ENCODE measurements around the gene KLK7.

KLK7 gene

GRCh38 chr19:50963381-50963780 lies 20.3 kb downstream of the KLK7 start:
- no peak overlapping the region for H3K4me3 ChIP-seq (ENCODE audit: insufficient read depth, low read length, poor library complexity, severe bottlenecking)
- H4K20me1 ChIP-seq (ENCODE audit: low read depth, low read length): no peaks in the 10 kb centered on the region
- H3K9me2 ChIP-seq (replicated peaks; ENCODE audit: insufficient read depth, low read length): no peaks in the 10 kb centered on the region
- no peaks in the 10 kb centered on the region for H3K9me3 ChIP-seq (ENCODE audit: insufficient read depth, low read length)
- no peak overlapping the region for H2AFZ ChIP-seq (ENCODE audit: low read depth, low read length, severe bottlenecking)
- no peak overlapping the region for H3K27ac ChIP-seq (ENCODE audit: low read depth, low read length)
- H3K79me2 ChIP-seq (ENCODE audit: insufficient read depth, low read length): no peaks in the 10 kb centered on the region
- no peak overlapping the region for H3K9ac ChIP-seq (ENCODE audit: low read length)
- no peaks in the 10 kb centered on the region for H3K36me3 ChIP-seq (ENCODE audit: low read length)
- no peak for TF ChIP-seq EZH2phosphoT487 (conservative IDR thresholded peaks at IDR 0.05; ENCODE audit: low read length)
- no peak for TF ChIP-seq CTCF (IDR thresholded peaks at IDR 0.05; ENCODE audit: insufficient read depth, low read length, poor library complexity, severe bottlenecking)
- H3K4me2 ChIP-seq (ENCODE audit: low read depth, low read length, poor library complexity, severe bottlenecking): no peak overlapping the region
- no peaks in the 10 kb centered on the region for H3K27me3 ChIP-seq (ENCODE audit: low read length)
- no peaks in the 10 kb centered on the region for H3F3A ChIP-seq (ENCODE audit: insufficient read depth)

- TF ChIP-seq CTCF (IDR thresholded peaks at IDR 0.05; ENCODE audit: insufficient read depth, low read length, poor library complexity, severe bottlenecking): no peak
- TF ChIP-seq EZH2phosphoT487 (conservative IDR thresholded peaks at IDR 0.05; ENCODE audit: low read length): no peak
- Histone ChIP-seq H4K20me1 (ENCODE audit: low read depth, low read length) (no peaks in the 10 kb centered on the region), H3K9me3 (ENCODE audit: insufficient read depth, low read length) (no peaks in the 10 kb centered on the region)
These were observed 21.5 kb downstream of the KLK7 start for GRCh38 chr19:50962245-50962644.

GRCh38 chr19:50959731-50960500 lies 23.8 kb downstream of the KLK7 start:
- no peaks in the 10 kb centered on the region for H3K27me3 ChIP-seq (ENCODE audit: low read length)
- no peak overlapping the region for H3K4me3 ChIP-seq (ENCODE audit: insufficient read depth, low read length, poor library complexity, severe bottlenecking)
- H3K9ac ChIP-seq (ENCODE audit: low read length): no peak overlapping the region
- no peaks in the 10 kb centered on the region for H3K9me2 ChIP-seq (replicated peaks; ENCODE audit: insufficient read depth, low read length)
- H3K4me2 ChIP-seq (ENCODE audit: low read depth, low read length, poor library complexity, severe bottlenecking): no peak overlapping the region
- H3K27ac ChIP-seq (ENCODE audit: low read depth, low read length): no peak overlapping the region
- no peaks in the 10 kb centered on the region for H3F3A ChIP-seq (ENCODE audit: insufficient read depth)
- no peak overlapping the region for H2AFZ ChIP-seq (ENCODE audit: low read depth, low read length, severe bottlenecking)
- H3K36me3 ChIP-seq (ENCODE audit: low read length): no peaks in the 10 kb centered on the region
- no peaks in the 10 kb centered on the region for H3K9me3 ChIP-seq (ENCODE audit: insufficient read depth, low read length)
- no peaks in the 10 kb centered on the region for H3K79me2 ChIP-seq (ENCODE audit: insufficient read depth, low read length)
- no peaks in the 10 kb centered on the region for H4K20me1 ChIP-seq (ENCODE audit: low read depth, low read length)
- TF ChIP-seq CTCF (IDR thresholded peaks at IDR 0.05; ENCODE audit: insufficient read depth, low read length, poor library complexity, severe bottlenecking) (no peak), EZH2phosphoT487 (conservative IDR thresholded peaks at IDR 0.05; ENCODE audit: low read length) (no peak)

More at GRCh38 chr19:50962245-50962644, 21.5 kb downstream of the KLK7 start:
- Histone ChIP-seq H3K79me2 (ENCODE audit: insufficient read depth, low read length) (no peaks in the 10 kb centered on the region), H3K9ac (ENCODE audit: low read length) (no peak overlapping the region), H3K4me2 (ENCODE audit: low read depth, low read length, poor library complexity, severe bottlenecking) (no peak overlapping the region), H3K36me3 (ENCODE audit: low read length) (no peaks in the 10 kb centered on the region), H3K4me3 (ENCODE audit: insufficient read depth, low read length, poor library complexity, severe bottlenecking) (no peak overlapping the region), H3K27ac (ENCODE audit: low read depth, low read length) (no peak overlapping the region), H3K27me3 (ENCODE audit: low read length) (no peaks in the 10 kb centered on the region), H3K9me2 (replicated peaks; ENCODE audit: insufficient read depth, low read length) (no peaks in the 10 kb centered on the region), H2AFZ (ENCODE audit: low read depth, low read length, severe bottlenecking) (no peak overlapping the region), H3F3A (ENCODE audit: insufficient read depth) (no peaks in the 10 kb centered on the region)

Measured in SU-DHL-6 (cell line).